SK-N-DZ (cell line): ENCODE data around the gene CR2.
A peak's percentile ranks its signal among the peaks of the same experiment; 100 is the strongest.
"Not testable (repeated sequence)": the region's sequence is repeated elsewhere in the genome, so short reads cannot be mapped to it uniquely, and the experiment has no call there.

ENCODE experiments used
- DNase-seq: peaks from one replicate; pipeline ENCODE4 v3.0.0-alpha.2; 2015; ENCODE audit warnings: low spot score

CR2 gene

DNA sequence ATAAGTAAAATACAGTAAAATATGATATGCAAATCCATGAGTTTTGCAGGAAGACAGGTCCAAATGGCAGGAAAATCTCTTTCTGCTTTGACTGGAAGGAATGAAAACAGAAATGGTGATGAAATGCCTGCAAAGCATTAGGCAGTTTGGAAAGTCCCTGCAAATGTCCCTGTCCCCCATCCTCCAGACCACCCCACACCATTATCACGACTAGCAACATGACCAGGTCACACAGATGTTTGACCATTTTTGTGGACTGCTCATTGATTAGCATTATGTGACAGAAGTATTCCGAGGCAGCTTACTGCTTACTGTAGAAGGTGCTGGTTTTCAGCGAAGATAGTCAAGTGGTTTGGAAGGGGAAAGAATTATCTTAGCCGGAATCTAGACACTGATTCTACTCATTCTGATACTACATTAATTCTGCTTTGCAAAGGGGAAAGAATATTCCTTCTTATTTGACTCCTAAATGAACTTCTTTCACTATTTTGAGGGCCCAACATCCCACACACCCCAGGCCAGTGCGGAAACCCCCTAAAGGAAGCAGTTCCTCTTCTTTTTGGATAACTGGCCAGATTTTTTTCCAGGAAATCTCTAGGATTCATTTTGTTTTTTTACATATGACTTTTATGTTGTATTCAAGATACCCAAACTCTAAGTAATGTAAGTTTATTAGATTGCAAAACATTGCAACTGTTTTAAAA is 9.5 kb upstream of the CR2 start:
- no peak for DNase-seq

DNA sequence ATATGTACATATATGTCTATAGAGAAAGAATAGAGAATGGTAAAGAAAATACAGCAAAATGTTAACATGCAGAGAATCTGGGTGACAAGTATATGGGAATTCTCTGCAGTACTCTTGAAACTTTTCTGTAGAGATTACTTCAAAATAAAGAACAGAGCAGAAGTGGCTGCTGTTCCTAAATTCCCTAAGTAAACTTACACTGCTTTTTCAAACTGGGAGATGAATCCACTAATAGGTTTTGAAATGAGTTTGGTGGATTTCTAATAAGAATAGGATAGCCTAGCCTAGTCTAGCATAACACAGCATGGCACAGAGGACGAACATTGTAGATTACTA is 450 bp upstream of the CR2 start:
- DNase-seq, result no peak

DNA sequence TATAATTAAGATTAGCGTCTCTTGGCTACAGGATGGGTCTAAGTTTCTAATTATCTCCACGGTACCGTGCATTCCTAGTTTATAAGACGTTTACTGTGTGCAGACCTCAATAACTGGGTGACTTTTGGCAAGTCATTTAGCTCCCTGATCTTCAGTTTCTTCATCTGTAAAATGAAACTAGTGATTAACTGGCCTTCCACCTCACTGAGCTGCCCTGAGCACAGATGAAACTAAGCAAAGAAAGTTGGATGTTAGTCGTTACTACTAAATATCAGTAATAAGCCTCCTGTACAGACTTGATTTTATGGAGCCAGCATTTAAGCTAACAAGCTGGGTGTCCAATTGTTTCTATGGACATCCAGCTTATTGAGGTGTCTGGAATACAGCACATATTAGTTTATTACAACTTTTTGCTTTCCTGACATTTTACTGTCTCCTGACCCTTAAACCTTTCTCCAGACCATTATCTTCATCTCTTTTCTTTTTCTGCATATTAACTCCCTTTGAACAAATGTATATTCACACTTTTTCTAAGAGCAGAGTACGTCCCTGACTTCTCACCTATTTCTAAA is 1.1 kb downstream of the CR2 start:
- no peak for DNase-seq

DNA sequence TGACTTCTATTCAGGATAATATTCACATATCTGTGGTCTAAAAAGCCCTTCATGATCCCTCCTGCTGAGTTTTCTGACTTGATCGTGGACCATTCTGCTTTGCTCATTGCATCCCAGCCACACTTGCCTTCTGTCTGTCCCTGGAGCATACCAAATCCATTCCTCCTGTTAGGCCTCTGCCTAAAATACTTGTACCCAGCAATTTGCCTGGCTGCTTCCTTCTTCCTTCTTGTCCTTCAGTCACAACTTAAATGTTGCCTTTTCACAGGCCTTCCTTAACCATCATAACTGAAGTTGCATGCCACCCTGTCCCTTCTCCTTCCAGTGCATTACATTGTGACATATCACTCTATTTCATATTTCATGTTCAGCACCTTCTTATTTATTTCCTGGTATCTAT is 4.3 kb downstream of the CR2 start:
- DNase-seq, result no peak

DNA sequence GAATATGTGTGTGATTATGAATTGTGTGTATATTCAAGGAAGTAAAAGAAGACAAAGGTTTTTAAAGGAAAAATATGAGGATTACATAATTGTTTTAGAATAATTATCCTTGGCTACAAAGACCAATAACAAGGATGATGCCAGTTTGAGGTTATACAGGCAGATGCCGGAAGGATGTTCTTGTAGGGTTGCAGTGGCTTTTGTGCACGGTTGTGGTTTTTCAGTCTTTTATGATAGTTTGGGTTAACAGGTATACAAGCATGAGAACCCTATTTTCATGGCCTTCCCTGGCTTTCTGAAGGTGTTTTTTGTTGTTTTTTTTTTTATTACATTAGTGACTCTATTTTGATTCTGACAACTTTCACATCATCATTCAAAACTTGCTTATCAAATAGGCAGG is 4.9 kb downstream of the CR2 start:
- no peak for DNase-seq

DNA sequence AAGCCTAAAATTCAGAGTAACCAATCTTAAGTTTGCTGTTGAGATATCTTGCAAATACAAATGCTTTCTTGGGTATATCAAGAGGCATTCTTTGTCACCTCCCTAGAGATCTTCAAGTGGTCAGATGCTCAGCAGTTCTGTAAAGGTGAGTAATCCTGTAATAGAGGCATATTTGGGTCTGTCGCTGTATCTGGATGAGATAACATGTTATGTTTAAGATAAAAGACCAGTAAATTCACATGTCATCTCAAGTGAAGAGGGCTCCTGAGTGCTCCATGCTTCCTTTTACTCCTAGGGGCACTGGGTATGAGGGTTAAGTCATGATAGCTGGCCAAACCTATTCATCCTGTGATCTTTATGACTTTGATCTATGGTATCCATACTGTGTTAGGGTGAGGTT is 7.5 kb downstream of the CR2 start:
- no peak for DNase-seq

DNA sequence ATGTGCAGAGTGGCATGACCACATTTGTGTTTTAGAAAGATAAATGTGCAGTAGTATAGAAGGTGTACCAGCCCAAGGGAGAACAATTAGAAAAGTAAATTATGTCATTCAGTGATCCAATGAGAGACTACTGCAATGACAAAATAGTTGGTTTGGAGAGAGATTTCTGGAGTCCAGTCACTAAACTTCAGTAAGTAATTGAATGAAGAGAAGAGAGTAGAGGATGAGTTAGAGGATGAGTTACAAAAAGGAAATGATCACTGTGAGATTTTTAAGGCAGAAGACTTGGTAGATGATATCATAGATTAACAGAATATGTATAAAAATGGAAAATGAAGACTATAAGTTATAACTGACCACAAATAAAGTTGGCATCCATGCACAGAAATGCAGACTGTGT is 8.4 kb downstream of the CR2 start:
- no peak for DNase-seq

DNA sequence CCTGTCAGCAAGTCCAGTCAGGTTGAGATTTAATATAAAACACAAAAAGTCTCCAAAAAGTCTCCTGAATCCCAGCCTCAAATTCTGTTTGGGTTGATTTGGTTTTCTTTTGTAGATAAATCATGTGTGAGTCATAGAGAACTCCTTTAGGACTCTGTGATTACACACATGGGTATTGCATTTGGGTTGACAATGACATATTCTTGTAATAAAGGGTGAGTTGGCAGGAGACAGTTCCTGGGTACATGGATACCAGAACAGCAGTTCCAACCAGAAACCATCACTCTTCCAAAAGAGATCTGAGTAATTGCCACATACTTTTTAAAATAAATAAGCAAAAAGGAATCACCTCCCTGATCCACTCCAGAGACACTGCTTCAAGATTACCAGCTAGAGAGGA is 8.9 kb downstream of the CR2 start:
- DNase-seq, result no peak

DNA sequence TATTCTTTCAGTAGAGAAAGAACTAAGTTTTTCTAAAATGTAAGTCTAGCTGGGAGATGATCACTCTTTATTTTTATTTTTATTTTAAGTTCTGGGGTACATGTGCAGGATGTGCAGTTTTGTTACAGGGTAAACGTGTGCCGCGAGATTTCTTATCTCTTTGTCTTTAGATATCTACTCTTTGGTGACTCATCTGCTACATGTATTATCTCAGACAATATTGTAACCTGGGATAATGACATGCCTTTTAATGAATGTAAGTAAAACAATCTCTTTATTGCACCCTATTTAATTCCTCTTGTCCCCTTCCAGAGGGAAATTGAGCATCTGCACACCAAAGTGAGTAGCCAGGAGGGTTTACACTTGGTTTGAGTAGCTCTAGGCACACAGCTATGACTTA is 9.4 kb downstream of the CR2 start:
- DNase-seq, result no peak

DNA sequence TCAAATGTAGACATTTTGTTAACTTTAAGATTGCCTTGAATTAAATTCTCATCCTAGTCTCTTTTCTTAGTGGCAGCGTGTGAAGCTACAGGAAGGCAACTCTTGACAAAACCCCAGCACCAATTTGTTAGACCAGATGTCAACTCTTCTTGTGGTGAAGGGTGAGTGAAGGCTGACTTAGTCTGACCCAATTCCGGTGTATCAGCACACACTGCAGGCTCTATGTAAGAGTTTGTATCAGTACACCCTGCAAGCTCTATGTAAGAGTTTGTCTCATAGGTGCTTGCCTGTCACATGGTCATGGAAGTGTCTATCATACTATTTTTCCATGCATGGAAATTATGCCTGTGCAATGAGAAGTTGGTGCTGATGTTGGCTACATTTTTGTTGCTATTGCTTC is 16.8 kb downstream of the CR2 start:
- DNase-seq, result no peak

DNA sequence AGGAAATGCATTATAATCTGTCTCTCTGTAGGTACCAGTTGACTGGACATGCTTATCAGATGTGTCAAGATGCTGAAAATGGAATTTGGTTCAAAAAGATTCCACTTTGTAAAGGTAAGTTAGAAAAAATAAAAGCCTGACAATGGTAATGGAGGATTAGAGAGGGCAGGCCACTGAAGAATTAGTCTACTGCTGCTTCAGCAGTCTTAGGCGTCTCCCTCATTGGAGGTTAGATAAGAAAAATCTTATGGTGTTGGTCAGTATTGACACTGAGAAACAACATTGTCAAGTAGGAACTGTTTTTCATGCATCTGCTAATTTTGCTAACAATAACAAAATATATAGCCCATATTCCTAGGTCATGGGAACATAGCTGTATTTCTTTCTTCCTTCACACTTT is 20.1 kb downstream of the CR2 start:
- DNase-seq, result no peak

DNA sequence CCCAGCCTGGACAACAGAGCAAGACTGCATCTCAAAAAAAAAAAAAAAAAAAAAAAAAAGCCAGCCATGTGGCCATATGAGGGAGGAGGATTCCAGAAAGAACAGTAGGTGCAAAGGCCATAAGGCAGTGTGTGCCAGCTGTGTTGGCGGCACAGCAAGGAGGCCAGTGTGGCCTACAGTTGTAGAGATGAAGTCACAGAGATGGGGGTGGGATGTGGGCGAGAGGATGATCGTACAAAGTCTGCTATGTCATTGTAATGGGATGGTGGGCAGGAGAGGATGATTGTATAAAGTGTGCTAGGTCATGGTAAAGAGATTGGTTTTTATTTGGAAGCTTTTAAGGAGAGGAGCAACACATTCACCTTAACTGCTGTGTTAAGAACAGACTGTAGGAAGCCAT is 32.1 kb downstream of the CR2 start:
- DNase-seq, result no peak

DNA sequence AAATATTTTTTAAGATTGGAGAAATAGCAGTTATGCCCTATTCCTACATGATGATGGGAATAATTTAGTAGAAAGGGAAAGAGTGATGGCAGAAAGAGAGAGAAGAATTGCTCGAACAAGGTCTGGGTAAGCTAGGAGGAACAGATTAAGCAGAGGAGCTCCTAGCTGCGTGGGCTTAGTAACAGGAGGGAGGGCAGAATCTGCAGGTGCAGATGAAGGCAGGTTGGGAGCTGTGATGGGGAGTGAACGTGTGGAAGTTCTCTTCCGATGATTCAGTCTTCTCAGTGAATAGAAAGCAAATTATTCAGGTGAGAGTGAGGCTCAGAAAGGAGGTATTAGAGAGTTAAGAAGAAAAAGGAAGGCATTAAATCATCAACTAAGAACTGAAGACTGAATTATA is 33.5 kb downstream of the CR2 start:
- DNase-seq, result no peak

DNA sequence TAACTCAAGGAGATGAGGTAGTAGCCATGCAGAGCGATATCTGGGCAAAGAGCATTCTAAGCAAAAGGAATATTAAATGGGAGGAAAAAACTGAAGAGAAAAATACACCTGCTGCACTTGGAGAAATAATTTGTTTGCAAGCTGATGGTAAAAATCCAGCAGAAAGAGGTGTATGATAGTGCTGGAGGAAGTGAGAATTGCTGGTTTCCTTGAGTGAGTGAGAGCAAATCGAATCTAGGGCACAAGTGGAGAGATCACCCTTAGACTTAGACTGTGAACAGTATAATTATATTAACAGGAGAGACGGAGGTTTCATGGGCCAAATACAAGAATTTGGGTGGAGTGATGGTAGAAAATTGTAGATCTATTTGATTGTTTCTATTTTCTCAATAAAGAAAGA is 39.1 kb downstream of the CR2 start:
- no peak for DNase-seq

DNA sequence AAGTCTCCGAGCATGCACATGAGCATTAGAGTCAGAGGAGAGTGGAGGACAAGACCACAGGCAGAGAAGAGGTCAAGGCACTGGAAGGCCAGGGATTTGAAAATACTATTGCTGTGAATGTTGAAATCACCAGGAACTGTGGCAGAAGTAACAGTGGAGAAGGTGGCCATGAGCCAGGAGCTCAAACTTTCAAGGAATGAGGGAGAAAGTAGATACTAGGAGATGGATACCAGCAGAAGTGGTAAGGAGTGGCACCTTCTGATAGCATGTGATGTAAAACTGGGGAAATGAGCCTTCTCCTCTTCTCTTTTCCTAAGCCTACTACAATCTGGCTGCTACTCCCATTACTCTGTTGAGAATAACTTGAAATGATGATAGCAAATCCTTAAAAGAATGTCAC is 40.0 kb downstream of the CR2 start:
- DNase-seq, result no peak

DNA sequence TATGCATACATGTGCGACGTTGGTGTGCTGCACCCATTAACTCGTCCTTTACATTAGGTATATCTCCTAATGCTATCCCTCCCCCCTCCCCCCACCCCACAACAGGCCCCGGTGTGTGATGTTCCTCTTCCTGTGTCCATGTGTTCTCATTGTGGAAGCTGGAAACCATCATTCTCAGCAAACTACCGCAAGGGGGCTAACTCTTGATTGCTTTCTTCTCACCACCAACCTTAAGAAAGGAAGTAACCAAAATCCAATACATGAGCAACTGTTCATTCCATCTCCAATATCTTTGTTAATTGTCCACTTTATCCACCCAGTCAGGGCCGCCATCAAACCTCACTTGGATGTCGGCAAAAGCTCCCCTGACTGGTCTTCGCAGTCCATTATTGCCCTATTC is 41.2 kb downstream of the CR2 start:
- DNase-seq, result not testable (repeated sequence)

DNA sequence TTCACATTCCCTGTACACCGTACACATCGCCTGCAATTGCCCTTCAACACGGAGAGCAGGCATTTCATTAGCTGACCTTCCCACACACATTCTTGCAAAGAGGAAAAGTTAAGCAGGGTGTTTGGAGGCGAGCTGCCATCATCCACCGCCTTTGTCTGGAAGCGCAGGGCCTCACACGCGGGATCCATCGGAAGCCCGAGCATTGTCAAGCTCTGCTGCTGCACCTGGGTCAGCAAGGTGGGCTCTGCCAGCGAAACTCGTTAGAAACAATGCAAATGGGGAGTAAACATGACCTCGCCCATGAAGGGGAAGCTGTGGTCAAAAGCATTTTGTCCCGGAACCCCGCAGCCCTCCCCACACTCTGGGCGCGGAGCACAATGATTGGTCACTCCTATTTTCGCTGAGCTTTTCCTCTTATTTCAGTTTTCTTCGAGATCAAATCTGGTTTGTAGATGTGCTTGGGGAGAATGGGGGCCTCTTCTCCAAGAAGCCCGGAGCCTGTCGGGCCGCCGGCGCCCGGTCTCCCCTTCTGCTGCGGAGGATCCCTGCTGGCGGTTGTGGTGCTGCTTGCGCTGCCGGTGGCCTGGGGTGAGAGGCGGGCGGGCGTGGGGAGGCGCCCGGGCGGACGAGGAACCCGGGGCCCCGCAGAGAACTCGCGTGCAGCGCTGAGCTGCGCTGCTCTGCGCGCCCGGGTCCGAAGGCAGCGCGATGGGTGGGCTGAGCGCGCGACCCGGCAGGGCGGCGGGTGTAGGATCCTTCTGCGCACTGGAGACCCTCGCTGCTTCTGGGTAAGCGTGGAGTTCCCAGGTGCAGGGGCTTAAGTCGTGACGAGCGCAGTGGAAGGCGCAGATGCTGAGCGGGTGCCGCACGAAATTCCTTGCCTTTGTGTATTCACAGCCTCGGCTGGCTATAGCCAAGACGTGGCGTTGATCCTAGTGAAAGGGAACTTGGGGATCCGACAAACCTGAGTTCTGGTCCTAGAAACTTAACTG is 42.0 kb downstream of the CR2 start, which contains the start of gene CR1:
TSS of gene CR1 (plus strand) at position 357 of the 992 bp plus-strand sequence. CDS start at position 468, 111 bp downstream.
- DNase-seq, result no peak

DNA sequence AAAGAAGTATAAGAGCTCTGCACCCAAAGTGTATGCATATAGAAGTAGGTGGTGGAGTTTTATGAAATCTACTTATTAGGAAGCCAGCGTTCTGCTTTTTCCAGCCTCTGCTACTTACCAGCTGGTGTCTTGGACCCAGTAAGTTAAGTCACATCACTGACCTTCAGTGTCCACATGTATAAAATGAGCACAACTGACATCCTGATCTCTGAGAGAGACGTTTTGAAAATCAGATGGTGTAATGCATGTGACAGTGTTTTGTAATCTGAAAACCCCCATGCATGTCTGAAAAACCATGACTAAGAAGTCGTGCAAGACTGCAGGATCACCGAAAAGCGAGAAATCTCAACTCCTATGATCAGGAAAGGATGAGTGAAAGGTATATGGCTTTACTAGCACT is 43.8 kb downstream of the CR2 start:
- DNase-seq, result no peak

DNA sequence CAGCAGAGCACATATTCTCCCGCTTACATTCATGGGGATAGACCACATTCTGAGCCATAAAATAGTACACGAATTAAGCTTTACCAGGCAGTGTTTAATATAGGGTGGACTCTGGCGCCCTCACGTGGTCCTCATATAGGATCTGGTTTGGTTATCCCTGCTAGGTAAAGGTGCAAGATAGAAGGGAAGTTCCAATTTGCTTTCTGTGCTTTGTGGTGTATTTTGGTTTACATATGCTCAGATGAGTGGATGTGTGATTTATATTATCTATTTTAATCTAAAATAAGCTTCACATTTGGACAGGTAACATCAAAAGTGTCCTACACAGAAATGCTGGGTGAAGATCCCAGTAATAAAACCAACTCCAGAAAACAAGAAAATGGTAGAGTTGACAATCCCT is 45.4 kb downstream of the CR2 start:
- peak; percentile 50 for DNase-seq

DNA sequence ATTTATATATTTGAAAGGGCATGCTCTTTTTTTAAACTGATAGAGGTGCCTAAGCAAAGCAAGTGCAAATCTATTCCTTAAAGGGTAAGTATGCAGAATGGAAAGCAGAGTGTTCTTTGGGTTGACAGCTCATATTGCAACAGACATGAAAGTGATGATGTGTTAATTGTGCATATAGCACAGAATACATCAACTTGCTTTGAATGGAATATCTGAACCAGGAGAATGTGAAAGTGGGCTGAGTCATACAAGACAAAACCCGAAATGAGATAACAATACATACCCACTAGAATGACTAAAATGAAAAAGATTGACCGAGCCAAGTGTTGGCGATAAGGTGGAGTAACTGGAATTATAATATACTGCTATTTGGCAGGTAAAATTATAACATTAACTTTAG is 46.2 kb downstream of the CR2 start:
- DNase-seq, result no peak

DNA sequence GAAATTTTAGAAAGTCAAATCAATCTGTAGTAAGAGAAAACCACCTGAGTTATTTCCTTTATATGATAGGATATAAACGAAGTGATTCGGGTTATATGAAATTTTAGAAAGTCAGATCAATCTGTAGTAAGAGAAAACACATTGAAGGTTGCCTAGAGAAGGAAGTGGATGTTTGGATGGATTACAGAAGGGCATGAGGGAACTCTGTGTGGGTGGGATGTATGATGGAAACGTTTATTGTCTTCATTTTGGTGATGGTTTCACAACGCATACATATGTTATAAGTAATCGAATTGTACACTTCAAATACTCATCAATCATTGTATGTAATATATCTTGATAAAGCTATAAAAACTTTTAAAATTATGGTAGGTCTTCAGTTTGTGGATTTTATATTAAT is 46.9 kb downstream of the CR2 start:
- no peak for DNase-seq

DNA sequence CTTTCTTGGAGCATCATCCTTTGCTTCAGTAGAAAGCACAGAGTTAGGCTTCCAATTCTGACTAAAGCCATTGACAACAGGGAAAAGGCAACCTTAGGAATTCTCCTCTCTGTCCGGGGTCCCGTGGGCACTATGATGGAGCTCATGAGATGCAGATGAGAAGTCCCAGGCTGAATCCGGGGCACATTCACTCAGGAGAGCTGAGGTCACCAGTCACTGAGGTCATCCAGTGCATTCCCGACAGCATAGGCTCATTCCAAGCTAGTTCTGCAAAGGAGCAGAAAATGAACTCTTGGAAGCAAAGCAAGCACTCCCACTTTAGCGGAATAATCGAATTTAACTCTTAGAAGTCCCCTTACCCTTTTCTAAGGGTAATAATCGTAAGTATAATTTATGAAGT is 48.6 kb downstream of the CR2 start:
- no peak for DNase-seq

DNA sequence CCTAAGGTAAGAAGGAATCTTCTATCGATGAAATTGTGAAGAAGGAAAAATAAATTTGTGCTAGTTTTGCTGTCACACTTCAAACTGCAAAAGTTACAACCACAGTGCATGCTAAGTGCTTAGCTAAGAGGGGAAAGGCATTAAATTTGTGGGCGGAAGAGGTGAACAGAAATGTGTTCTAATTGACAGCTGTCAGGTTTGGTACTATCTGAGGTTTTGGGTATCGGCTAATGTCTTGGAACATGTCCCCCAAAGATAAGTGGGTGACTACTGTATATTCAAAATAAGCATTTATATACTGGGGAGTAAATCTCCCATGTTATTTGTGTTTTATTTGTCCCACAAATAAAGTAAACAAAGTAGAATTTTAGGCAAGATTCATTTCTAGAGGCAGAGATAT is 49.8 kb downstream of the CR2 start:
- DNase-seq, result no peak
